Measurements from ENCODE around the gene ZNF513.

The ZNF513 gene

GRCh38 chr2:27351802-27352598 lies 28.5 kb downstream of the ZNF513 start:
- TF ChIP-seq CTCF (IDR thresholded peaks at IDR 0.05; ENCODE audit: control extremely low read depth, extremely low read depth, low read depth, missing control alignments): no peak
- no peak for DNase-seq (ENCODE audit: extremely low spot score)
- CTCF ChIA-PET: interaction anchor here (1.1 to 1.4 kb wide), 2 partner anchors 28 to 85 kb away, joined by 3 to 4 read pairs; no protein-coding TSS in a partner anchor
- POLR2A ChIA-PET: interaction anchor here (0.7 kb wide), 1 partner anchor 9 kb away, joined by 3 read pairs; no protein-coding TSS in a partner anchor

GRCh38 chr2:27350106-27350693 lies 30.3 kb downstream of the ZNF513 start:
- ChIA-PET CTCF (interaction anchor here (0.6 to 1.8 kb wide), 4 partner anchors 14 to 270 kb away, joined by 3 to 4 read pairs (median 4); partner anchors contain the start of gene NRBP1), POLR2A (interaction anchor here (0.6 kb wide), 1 partner anchor 312 kb away, joined by 3 read pairs; no protein-coding TSS in a partner anchor)
- DNase-seq (ENCODE audit: extremely low spot score): no peak
- no peak for TF ChIP-seq CTCF (IDR thresholded peaks at IDR 0.05; ENCODE audit: control extremely low read depth, extremely low read depth, low read depth, missing control alignments)

GRCh38 chr2:27347641-27348040 lies 32.9 kb downstream of the ZNF513 start:
- no peak for DNase-seq (ENCODE audit: extremely low spot score)
- POLR2A ChIA-PET: no interaction called here
- CTCF ChIA-PET: interaction anchor here (0.6 to 1.4 kb wide), 2 partner anchors 13 to 17 kb away, joined by 3 read pairs; no protein-coding TSS in a partner anchor
- no peak for TF ChIP-seq CTCF (IDR thresholded peaks at IDR 0.05; ENCODE audit: control extremely low read depth, extremely low read depth, low read depth, missing control alignments)

- CTCF ChIA-PET: interaction anchor here (0.8 to 1.5 kb wide), 4 partner anchors 9 to 181 kb away, joined by 3 to 4 read pairs (median 4); no protein-coding TSS in a partner anchor
- DNase-seq (ENCODE audit: extremely low spot score): no peak
- no peak for TF ChIP-seq CTCF (IDR thresholded peaks at IDR 0.05; ENCODE audit: control extremely low read depth, extremely low read depth, low read depth, missing control alignments)
- POLR2A ChIA-PET: no interaction called here
These were observed 44.4 kb downstream of the ZNF513 start for GRCh38 chr2:27336173-27336572.

GRCh38 chr2:27335311-27335710 lies 45.2 kb downstream of the ZNF513 start:
- no peak for DNase-seq (ENCODE audit: extremely low spot score)
- ChIA-PET CTCF (interaction anchor here (1.1 to 1.2 kb wide), 3 partner anchors 9 to 32 kb away, joined by 3 to 4 read pairs (median 4); no protein-coding TSS in a partner anchor), POLR2A (no interaction called here)
- no peak for TF ChIP-seq CTCF (IDR thresholded peaks at IDR 0.05; ENCODE audit: control extremely low read depth, extremely low read depth, low read depth, missing control alignments)

Data from GM10248 (cell line).